Kidney tubule cell (primary cell): ENCODE data around the gene OGFRL1.

Source experiments
- DNase-seq: peaks from one replicate; pipeline ENCODE4 v3.0.0-alpha.2; 2018; ENCODE audit warnings: low spot score

OGFRL1 gene

GRCh38 chr6:71334768-71335167 is 46.2 kb downstream of the OGFRL1 start:
- peak; percentile 88 for DNase-seq

- peak; percentile 35 for DNase-seq
These were observed 46.9 kb downstream of the OGFRL1 start for GRCh38 chr6:71335544-71335943.

GRCh38 chr6:71336901-71337300 is 48.3 kb downstream of the OGFRL1 start:
- DNase-seq = no peak

- DNase-seq = peak; percentile 25
These were observed 50.1 kb downstream of the OGFRL1 start for GRCh38 chr6:71338540-71339316.

GRCh38 chr6:71342772-71343171 is 54.2 kb downstream of the OGFRL1 start:
- DNase-seq = no peak

- no peak for DNase-seq
These were observed 57.1 kb downstream of the OGFRL1 start for GRCh38 chr6:71345476-71346333.

- DNase-seq = no peak
These were observed 57.7 kb downstream of the OGFRL1 start for GRCh38 chr6:71346334-71346694.

GRCh38 chr6:71347119-71347518 is 58.5 kb downstream of the OGFRL1 start:
- DNase-seq = no peak

- peak; percentile 43 for DNase-seq
These were observed 60.8 kb downstream of the OGFRL1 start for GRCh38 chr6:71349395-71349794.

GRCh38 chr6:71349976-71350615 is 61.5 kb downstream of the OGFRL1 start:
- DNase-seq = no peak

- no peak for DNase-seq
These were observed 62.6 kb downstream of the OGFRL1 start for GRCh38 chr6:71351190-71351589.
